ENCODE data around the gene PKN1. TPM values are rescaled to one million over a fixed set of nuclear protein-coding genes. Genes with fewer than 3 reads are reported as not detected.

Gene PKN1
- total and polyA plus RNA-seq, 2 of the 4 experiments (the other 2 are of a cell fraction): 39.1 to 41.4 TPM

GRCh38 chr19:14496029-14496833 is 63.1 kb downstream of the PKN1 start, which contains the start of gene GIPC1:
Gene GIPC1 (minus strand): TSS chr19:14496127. CDS start chr19:14482976, 13,151 bp downstream.
- H4K8ac ChIP-seq (ENCODE audit: low read depth in 2 of 2, low read length in 2 of 2): peak within 1 kb of the TSS; percentile 45 to 62
- dilution Hi-C loops (cut with HindIII; ENCODE audit: low sequenced_read_pairs, unreplicated experiment): no loop called here
- H3K9me3 ChIP-seq (ENCODE audit: control insufficient read depth, insufficient read depth, low read length): no peaks in the 10 kb centered on the region
- H3K27me3 ChIP-seq (ENCODE audit: control insufficient read depth, insufficient read depth, low read length): no peaks in the 10 kb centered on the region
- intact Hi-C loops (cut with micrococcal nuclease): no loop called here
- peak within 1 kb of the TSS; percentile 92 for H2AFZ ChIP-seq (replicated peaks; ENCODE audit: low read length, poor library complexity)
- peaks cover 8% of the 10 kb centered on the region for H3K4me1 ChIP-seq (ENCODE audit: control insufficient read depth, insufficient read depth, low read length)
- H3K14ac ChIP-seq (replicated peaks; ENCODE audit: low read depth, low read length): peak within 1 kb of the TSS; percentile 93
- H3K36me3 ChIP-seq (ENCODE audit: control insufficient read depth, insufficient read depth, low read length): peaks cover 11% of the 10 kb centered on the region
- H3K27ac ChIP-seq (ENCODE audit: insufficient read depth, low read length): peak within 1 kb of the TSS; percentile 62
- POLR2A ChIA-PET (ENCODE audit: unreplicated experiment): no interaction called here
- H3K4me3 ChIP-seq (ENCODE audit: insufficient read depth, low read depth, low read length): peak within 1 kb of the TSS; percentile 100
- H3K79me1 ChIP-seq (ENCODE audit: low read depth in 1 of 2, low read length in 2 of 2): peaks cover 20 to 36% of the 10 kb centered on the region in 2 experiments
- H2BK120ac ChIP-seq (ENCODE audit: low read depth, low read length): peak within 1 kb of the TSS; percentile 38
- peak within 1 kb of the TSS; percentile 73 for H3K9ac ChIP-seq (ENCODE audit: low read depth, low read length)
- peak within 1 kb of the TSS; percentile 99 for H2AK9ac ChIP-seq (replicated peaks; ENCODE audit: low read depth, low read length, poor library complexity)
- H3K4me2 ChIP-seq (ENCODE audit: low read depth, low read length): peak within 1 kb of the TSS; percentile 99
- H2BK15ac ChIP-seq (ENCODE audit: low read depth, low read length): 0 out of 3 replicates have a peak within 1 kb of the TSS, but pooled peaks have one; percentile 12
- no peak within 1 kb of the TSS for H3K18ac ChIP-seq (ENCODE audit: low read depth, low read length)
- H3K23ac ChIP-seq (ENCODE audit: low read depth, low read length): peak within 1 kb of the TSS; percentile 32
- peak within 1 kb of the TSS; percentile 31 for H4K91ac ChIP-seq (ENCODE audit: insufficient read depth, low read depth, low read length)
- BruUV-seq (replicated peaks): no TSS peak
- peak within 1 kb of the TSS; percentile 78; the same call in 1 of the 2 replicates for H4K5ac ChIP-seq (ENCODE audit: low read depth, low read length)
- peaks cover 24% of the 10 kb centered on the region for H4K20me1 ChIP-seq (ENCODE audit: insufficient read depth, low read length)
- CTCF ChIA-PET: no interaction called here
- TF ChIP-seq RFX5 (IDR thresholded peaks at IDR 0.05; ENCODE audit: low read depth, low read length) (0 out of 2 replicates have a peak, but pooled peaks have one; percentile 54), NFE2L2 (IDR thresholded peaks at IDR 0.05; ENCODE audit: low read depth, low read length) (no peak), CHD1 (IDR thresholded peaks at IDR 0.05; ENCODE audit: low read depth, low read length) (peak; percentile 94; the same call in 1 of the 2 replicates), BHLHE40 (IDR thresholded peaks at IDR 0.05; ENCODE audit: low read depth, low read length) (peak; percentile 96), MAZ (IDR thresholded peaks at IDR 0.05; ENCODE audit: borderline replicate concordance, low read depth, low read length) (peak; percentile 83; the same call in 1 of the 2 replicates), CEBPB (IDR thresholded peaks at IDR 0.05; ENCODE audit: low read depth, low read length) (no peak), SMC3 (IDR thresholded peaks at IDR 0.05; ENCODE audit: low read depth, low read length) (no peak), MAFK (IDR thresholded peaks at IDR 0.05; ENCODE audit: low read depth, low read length) (no peak), FOS (IDR thresholded peaks at IDR 0.05; ENCODE audit: low read depth, low read length) (peak; percentile 40; the same call in 1 of the 2 replicates), POLR2A (IDR thresholded peaks at IDR 0.05; ENCODE audit: low read depth, low read length) (peak; percentile 31; the same call in 1 of the 2 replicates), MXI1 (IDR thresholded peaks at IDR 0.05; ENCODE audit: borderline replicate concordance, low read depth, low read length) (peak; percentile 49; the same call in 1 of the 2 replicates), ELK1 (IDR thresholded peaks at IDR 0.05; ENCODE audit: borderline replicate concordance, low read depth, low read length) (no peak)
- TF ChIP-seq, protein P1, sequence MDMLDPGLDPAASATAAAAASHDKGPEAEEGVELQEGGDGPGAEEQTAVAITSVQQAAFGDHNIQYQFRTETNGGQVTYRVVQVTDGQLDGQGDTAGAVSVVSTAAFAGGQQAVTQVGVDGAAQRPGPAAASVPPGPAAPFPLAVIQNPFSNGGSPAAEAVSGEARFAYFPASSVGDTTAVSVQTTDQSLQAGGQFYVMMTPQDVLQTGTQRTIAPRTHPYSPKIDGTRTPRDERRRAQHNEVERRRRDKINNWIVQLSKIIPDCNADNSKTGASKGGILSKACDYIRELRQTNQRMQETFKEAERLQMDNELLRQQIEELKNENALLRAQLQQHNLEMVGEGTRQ (IDR thresholded peaks at IDR 0.05; ENCODE audit: low read depth, low read length): peak; percentile 96
- H3K9me1 ChIP-seq (ENCODE audit: insufficient read depth, low read length): peaks cover 11% of the 10 kb centered on the region
- in situ Hi-C loops (cut with MboI; ENCODE audit: low sequenced_read_pairs): no loop called here
- peak within 1 kb of the TSS; percentile 79 for H2BK5ac ChIP-seq (ENCODE audit: low read depth, low read length, poor library complexity, severe bottlenecking)
- H2AK5ac ChIP-seq (ENCODE audit: low read depth, low read length): peak within 1 kb of the TSS; percentile 92
- H3K4ac ChIP-seq (ENCODE audit: low read depth, low read length): peak within 1 kb of the TSS; percentile 70
- ATAC-seq (ENCODE audit: low read depth) (peak; percentile 99), DNase-seq (peak; percentile 99)
- peak within 1 kb of the TSS; percentile 68; the same call in 1 of the 2 replicates for H3K56ac ChIP-seq (ENCODE audit: extremely low read depth, insufficient read depth, low read length)
- 0% methylated on average over 16 of the region's 71 CpGs; no CpG with 5 or more reads in 1 of the 2 experiments for WGBS, 2 experiments (ENCODE audit: extremely low coverage in 2 of 2, insufficient read length in 1 of 2)
- no peak within 1 kb of the TSS for H2BK20ac ChIP-seq (ENCODE audit: low read depth, low read length)

All from IMR-90 (cell line).